Stimulated activated naive CD4-positive, alpha-beta T cell treated with Interleukin-2 at 50 U/mL for 16 hours (primary cell): ENCODE data around the gene FECH.
"Not testable (repeated sequence)": the region's sequence is repeated elsewhere in the genome, so short reads cannot be mapped to it uniquely, and the experiment has no call there.

Experiments
- DNase-seq: peaks from one replicate; lab custom pipeline; 2025; lab: John Stamatoyannopoulos, UW

FECH gene

DNA sequence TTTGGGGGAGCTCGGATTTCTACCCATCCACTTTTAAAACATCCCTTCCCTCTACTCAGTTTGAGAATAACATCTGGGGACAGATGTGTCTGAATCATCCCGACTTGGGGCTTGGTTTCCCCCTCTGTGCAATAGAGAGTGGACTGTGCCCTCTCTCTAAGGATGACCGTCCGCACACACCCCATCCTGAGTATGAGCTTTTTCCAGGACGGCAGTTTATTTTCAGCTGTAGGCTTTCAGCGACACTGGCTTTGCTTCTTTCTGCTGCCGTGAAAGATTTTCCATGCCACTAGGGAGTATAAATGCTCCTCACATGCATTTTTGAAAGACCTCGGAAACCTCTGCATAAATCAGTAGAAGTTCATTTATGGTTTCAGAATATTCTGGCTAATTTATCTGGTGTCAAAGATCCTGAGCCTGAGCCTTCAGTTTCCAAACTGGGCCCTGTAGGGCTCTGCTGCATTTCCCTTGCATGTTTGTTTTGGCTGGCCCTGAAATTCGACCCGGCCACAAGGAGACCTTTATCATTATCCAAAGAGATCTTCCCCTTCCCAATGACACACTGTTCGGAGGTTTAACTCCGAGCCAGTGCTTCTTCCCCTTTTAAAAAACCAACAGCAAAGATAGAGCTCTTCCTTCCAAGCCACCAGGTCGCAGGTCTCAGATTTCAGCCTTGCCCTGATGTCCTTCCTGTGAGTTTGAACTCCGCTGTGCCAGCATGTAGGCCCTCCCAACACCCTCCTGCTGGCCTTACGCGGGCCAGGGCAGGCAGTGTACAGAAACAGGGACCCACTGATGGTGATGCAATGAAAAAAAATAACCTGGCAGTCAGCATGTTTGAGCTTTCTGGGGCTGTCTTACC, 53.3 kb downstream of the FECH start:
- no peak for DNase-seq

DNA sequence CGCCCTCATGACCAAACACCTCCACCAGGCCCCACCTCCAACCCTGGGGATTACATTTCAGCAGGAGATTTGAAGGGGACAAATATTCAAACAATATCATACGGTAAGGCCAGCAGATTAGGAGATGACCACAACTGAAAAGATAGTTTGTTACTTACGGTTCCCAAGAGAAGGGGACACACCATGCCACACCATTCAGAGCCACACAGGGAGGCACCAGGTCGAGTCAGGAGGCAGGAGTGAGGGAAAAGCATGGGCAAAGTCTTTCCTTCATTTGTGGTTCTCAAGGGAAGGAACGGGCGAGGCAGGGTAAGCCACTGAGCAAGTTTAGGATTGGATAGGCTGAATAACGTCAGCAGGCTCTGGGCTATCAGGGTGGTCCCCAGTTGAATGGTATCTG, 57.4 kb downstream of the FECH start:
- DNase-seq = no peak

DNA sequence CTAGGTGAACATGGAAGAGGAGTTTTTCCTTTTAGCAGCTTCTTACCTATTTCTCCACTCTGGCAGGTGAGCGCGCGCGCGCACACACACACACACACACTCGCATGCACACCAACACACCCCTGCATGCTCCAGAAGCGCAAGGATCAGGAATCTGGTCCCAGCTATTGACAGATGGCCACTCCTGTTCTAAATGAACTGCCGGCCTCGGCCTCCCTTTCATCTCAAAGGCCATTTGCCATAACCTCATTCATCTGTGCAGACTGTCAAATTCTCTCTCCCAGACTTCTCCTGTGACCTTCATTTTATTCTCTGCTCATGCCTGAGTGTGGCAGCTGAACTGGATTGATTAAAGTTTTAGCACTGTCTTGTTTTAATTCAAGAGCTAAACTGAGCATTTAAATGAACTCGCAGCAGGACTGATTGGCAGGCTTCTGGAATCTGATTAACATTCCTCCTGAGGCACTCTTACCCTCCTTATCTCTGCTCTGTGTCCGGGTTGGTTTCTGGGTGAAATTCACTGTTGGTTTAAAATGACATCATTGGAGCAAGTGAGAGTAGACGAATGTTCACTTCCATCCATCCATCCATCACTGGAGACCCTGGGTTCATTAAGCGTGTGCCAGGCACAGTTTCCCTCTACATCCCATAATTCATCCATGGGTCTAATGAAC, 58.8 kb downstream of the FECH start:
- DNase-seq = no peak

DNA sequence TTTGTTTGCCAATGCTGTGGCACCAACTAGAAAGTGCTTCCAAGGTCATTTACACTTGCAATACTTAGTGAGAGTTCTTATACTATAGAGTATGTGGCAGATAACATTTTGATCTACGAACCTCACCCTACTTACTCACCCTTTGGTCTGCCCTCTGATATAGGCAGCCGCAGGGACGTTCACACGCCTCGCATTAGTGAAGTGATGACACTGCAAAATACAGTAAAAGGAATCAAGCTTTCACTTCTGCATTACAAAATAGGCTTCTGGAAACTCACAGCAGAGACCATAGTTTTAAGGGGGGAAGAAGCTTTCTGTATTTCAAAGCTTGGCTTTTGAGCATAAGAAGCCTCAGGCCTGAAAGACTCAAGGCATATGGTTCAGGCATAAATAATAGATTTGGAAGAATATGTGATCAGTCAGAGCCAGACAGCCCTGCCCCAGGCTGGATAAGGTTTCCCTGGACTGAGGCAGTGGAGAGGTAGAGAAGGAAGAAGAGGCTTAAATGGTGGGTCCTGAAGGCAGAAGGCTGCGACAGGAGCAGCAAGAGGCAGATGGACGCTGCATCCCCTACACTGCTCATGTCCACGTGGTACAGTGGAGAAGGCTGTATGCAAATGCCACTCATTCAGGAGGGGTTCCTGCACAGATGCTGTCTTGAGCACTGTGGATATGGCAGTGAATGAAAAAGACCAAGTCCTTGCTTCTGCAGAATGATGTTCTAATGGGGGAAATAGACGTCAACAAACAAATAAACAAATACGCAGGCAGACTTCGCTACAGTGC, 63.1 kb downstream of the FECH start:
- DNase-seq = no peak

DNA sequence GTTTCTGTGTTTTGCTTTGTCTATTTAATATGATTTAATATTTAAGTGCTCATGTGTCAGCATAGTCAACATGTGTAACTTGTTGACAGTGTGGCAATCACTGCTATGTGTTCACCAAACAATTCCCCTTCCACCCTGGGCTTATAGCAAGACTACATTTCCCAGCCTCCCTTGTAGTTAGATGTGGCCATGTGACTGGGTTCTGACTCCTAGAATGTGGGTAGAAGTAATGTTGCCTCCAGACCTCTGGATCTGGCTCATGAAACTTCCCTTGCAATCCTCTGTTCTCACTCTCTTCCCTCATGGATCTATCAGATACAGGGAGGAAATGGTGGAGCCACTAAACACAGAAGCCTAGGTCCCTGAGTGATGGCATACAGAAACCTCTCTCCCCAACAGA, 64.2 kb downstream of the FECH start:
- not testable (repeated sequence) for DNase-seq

DNA sequence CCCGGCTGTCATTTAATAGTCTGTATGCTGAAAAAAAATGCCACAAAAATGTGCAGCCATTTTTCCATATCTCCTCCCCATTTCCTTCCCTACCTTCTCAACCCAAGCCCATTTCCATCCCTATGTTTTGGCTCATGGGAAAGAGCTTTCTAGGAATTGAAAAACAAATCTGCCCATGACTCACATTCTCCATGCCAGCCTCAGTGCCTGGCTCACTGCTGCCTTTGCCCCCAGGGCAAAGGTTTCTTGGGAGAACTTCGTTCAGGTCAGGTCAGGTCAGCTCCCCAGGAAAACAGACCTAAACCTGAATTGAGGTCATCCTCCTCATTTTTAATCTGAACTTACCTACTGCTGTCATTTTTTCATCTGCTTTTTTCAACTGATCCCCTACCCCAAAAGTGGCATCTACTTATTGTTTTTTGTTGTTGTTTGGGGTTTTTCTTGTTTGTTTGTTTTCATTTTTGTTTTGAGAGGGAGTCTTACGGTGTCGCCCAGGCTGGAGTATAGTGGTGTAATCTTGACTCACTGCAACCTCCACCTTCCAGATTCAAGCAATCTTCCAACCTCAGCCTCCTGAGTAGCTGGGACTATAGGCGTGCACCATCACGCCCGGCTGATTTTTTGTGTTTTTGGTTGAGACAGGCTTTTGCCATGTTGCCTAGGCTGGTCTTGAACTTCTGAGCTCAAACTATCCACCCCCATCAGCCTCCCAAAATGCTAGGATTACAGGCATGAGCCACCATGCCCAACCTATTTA, 66.7 kb downstream of the FECH start:
- no peak for DNase-seq

DNA sequence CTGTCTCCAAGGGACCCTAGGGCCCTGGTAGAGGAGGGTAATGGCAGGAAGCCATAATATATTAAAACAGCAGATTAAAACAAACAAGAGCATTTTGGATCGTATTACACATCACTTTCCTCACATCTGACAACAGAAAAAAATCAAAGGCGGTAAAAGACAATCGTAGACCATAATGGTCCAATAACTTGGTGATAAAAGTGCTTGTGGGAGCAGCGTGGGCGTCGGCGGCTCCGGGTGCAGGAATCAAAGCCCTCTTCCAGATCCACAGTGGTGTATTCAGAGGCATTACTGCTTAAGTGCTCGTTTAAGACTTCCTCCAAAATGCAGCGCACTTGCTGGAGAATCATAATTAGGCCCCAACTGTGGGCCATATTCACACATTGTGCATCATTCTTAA, 68.0 kb downstream of the FECH start:
- DNase-seq = no peak

DNA sequence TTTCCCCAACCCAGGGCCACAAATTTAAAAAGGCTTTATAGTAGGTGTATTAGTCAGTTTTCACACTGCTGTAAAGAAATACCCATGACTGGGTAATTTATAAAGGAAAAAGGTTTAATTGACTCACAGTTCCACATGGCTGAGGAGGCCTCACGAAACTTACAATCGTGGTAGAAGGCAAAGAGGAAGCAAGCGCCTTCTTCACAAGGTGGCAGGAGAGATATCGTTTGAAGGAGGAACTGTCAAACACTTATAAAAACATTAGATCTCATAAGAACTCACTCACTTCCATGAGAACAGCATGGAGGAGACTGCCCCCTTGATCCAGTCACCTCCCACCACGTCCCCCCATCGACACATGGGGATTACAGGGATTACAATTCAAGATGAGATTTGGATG, 70.4 kb downstream of the FECH start:
- DNase-seq = no peak

DNA sequence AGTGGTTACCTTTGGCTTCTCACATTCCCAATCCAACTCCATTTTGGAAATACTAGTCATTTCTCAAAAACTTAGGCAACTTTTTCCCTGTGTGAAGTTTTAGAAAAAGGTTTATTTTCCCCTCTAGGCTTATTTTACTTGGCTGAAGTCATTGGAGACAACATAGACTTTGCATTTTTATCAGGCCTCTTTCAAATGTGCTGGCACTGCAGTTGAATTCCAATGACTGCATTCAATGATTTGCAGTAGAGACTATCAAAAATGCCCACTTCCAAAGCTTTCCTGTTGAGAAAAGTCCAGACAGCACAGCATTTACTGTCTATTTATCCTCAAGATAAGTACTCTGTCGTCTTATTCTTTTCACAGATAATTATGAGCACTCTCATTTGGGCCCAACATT, 81.3 kb downstream of the FECH start:
- DNase-seq = no peak

DNA sequence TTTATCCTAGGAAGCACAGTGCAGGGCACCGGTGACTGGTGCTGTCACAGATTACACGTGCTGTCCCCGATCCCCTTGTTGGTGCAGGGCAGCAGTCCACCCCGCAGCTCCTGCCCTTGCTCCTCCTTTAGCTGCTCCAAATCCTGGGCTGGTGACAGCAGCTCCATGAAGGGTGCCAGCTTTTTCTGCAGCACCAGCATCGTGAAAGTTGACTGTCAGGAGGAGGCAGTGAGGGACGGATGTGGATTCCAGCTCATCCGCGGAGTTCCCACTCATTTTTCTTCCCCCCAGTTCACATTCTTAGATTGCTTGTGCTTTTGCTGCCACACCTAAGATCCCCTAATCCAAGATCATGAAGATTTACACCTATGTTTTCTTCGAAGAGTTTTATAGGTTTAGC, 83.9 kb downstream of the FECH start:
- DNase-seq = no peak

DNA sequence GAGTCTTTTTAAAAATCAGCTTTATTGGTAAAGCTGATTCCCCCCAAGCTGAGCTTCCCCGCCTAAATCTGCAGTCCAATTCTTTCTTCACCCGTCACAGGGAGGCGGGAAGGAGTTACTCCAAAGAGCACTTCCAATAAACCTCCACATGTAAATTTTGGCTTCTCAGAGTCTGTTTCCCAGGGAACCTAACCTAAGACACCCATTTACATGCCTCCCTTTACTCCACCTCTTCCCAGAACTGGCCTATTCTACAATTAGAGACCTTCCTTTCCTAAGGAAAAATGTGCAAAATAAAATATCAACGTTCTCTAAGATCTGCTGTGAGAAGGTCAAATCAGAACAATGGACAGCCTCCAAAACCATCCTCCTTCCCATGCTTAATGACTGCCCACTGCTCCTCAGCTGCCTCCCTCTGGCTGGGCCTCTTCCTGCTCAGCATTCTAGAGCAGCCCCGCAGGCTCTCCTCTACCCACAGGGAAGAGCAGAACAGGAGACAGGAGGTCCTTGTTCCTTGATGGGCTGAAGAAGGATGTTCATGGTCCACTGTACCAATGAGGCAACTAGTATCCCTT, 87.7 kb downstream of the FECH start:
- no peak for DNase-seq
